ENCODE measurements around the gene ZNF592.
A peak's percentile ranks its signal among the peaks of the same experiment; 100 is the strongest.

ZNF592 gene

GRCh38 chr15:84797212-84797611 is 48.8 kb downstream of the ZNF592 start:
- peak; percentile 54 for DNase-seq (ENCODE audit: low read depth)

GRCh38 chr15:84797801-84798200 is 49.4 kb downstream of the ZNF592 start:
- no peak for TF ChIP-seq CTCF (conservative IDR thresholded peaks at IDR 0.05; ENCODE audit: low read depth, low read length)
- no peak overlapping the region for H3K4me3 ChIP-seq (ENCODE audit: low read depth, low read length)
- no peak for DNase-seq (ENCODE audit: low read depth)

More at GRCh38 chr15:84797212-84797611, 48.8 kb downstream of the ZNF592 start:
- no peak overlapping the region for H3K4me3 ChIP-seq (ENCODE audit: low read depth, low read length)
- no peak for TF ChIP-seq CTCF (conservative IDR thresholded peaks at IDR 0.05; ENCODE audit: low read depth, low read length)

GRCh38 chr15:84798436-84798946 is 50.1 kb downstream of the ZNF592 start:
- DNase-seq (ENCODE audit: low read depth): no peak
- no peak for TF ChIP-seq CTCF (conservative IDR thresholded peaks at IDR 0.05; ENCODE audit: low read depth, low read length)
- no peak overlapping the region for H3K4me3 ChIP-seq (ENCODE audit: low read depth, low read length)

GRCh38 chr15:84799511-84800187 is 51.3 kb downstream of the ZNF592 start:
- TF ChIP-seq CTCF (conservative IDR thresholded peaks at IDR 0.05; ENCODE audit: low read depth, low read length): no peak
- no peak overlapping the region for H3K4me3 ChIP-seq (ENCODE audit: low read depth, low read length)
- no peak for DNase-seq (ENCODE audit: low read depth)

GRCh38 chr15:84800365-84800806 is 52.0 kb downstream of the ZNF592 start:
- no peak overlapping the region for H3K4me3 ChIP-seq (ENCODE audit: low read depth, low read length)
- no peak for DNase-seq (ENCODE audit: low read depth)
- TF ChIP-seq CTCF (conservative IDR thresholded peaks at IDR 0.05; ENCODE audit: low read depth, low read length): no peak

- no peak for TF ChIP-seq CTCF (conservative IDR thresholded peaks at IDR 0.05; ENCODE audit: low read depth, low read length)
These were observed 55.9 kb downstream of the ZNF592 start for GRCh38 chr15:84804005-84804900.

More at GRCh38 chr15:84804005-84804900, 55.9 kb downstream of the ZNF592 start:
- no peak for DNase-seq (ENCODE audit: low read depth)
- no peak overlapping the region for H3K4me3 ChIP-seq (ENCODE audit: low read depth, low read length)
